Stimulated activated CD4-positive, alpha-beta T cell treated with anti-CD3 and anti-CD28 coated beads, TNF-alpha, amount 100 ng/mL, for 24 hours (primary cell): ENCODE measurements around the gene ACTR3C.
"Not testable (repeated sequence)": the region's sequence is repeated elsewhere in the genome, so short reads cannot be mapped to it uniquely, and the experiment has no call there.

Source experiments
- DNase-seq, 3 experiments: peaks; one replicate each; pipeline ENCODE4 v3.0.0-alpha.2; 2020; ENCODE audit warnings: low read depth in 3 of 3

ACTR3C gene

GRCh38 chr7:150336746-150337145 is 13.4 kb upstream of the ACTR3C start:
- DNase-seq = no peak

GRCh38 chr7:150335774-150336112 is 12.4 kb upstream of the ACTR3C start:
- no peak for DNase-seq

GRCh38 chr7:150335108-150335773 is 11.9 kb upstream of the ACTR3C start:
- DNase-seq = no peak

GRCh38 chr7:150334108-150334507 is 10.8 kb upstream of the ACTR3C start:
- DNase-seq = no peak

- no peak for DNase-seq
Measured at GRCh38 chr7:150333659-150334058, 10.3 kb upstream of the ACTR3C start.

- DNase-seq = no peak
Measured at GRCh38 chr7:150332852-150333635, 9.7 kb upstream of the ACTR3C start.

- no peak for DNase-seq
Measured at GRCh38 chr7:150330211-150330885, 7.0 kb upstream of the ACTR3C start.

GRCh38 chr7:150329331-150330120 is 6.2 kb upstream of the ACTR3C start:
- DNase-seq = no peak

GRCh38 chr7:150327308-150327707 is 4.0 kb upstream of the ACTR3C start:
- DNase-seq = no peak

- DNase-seq = no peak
Measured at GRCh38 chr7:150326657-150327268, 3.4 kb upstream of the ACTR3C start.

GRCh38 chr7:150325901-150326300 is 2.6 kb upstream of the ACTR3C start:
- DNase-seq = no peak

- DNase-seq = no peak
Measured at GRCh38 chr7:150325110-150325611, 1.8 kb upstream of the ACTR3C start.

- no peak for DNase-seq
Measured at GRCh38 chr7:150324373-150324961, 1.1 kb upstream of the ACTR3C start.

GRCh38 chr7:150323682-150324372 is 482 bp upstream of the ACTR3C start:
- DNase-seq = no peak

- peak; percentile 21 to 45 (median 41) for DNase-seq
Measured at GRCh38 chr7:150322114-150322832, 1.1 kb downstream of the ACTR3C start.

GRCh38 chr7:150321788-150322113 is 1.6 kb downstream of the ACTR3C start:
- DNase-seq = no peak

- no peak for DNase-seq
Measured at GRCh38 chr7:150317748-150318444, 5.4 kb downstream of the ACTR3C start.

GRCh38 chr7:150316987-150317386 is 6.4 kb downstream of the ACTR3C start:
- DNase-seq = not testable (repeated sequence)

- DNase-seq = no peak
Measured at GRCh38 chr7:150314639-150315239, 8.6 kb downstream of the ACTR3C start.
